Measurements from ENCODE around the gene FCAMR.

DNA sequence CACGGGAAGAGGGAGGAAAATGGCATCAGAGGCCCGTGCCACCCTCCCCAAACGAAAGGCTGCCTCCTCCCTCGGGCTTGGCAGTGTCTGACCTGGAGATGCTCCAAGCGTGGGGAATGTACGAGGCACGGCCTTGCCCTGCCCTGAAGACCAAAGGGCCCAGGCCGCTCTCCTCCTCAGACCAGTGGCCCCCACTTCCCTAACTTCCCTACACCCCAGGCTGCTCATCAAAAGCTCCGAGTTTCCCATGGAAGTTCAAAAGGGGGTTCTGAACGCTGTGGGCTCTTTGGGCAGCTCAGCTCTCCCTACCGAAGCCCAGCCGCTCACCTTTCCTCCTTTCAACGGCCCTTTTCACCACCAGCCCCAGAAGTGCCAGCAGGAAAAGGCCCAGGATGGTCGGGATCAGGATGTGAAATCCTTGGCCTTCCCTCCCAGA lies 60.4 kb downstream of the FCAMR start:
- TF ChIP-seq EZH2 (IDR thresholded peaks at IDR 0.05; ENCODE audit: borderline replicate concordance, low read depth, low read length, poor library complexity, severe bottlenecking) = no peak
- TF ChIP-seq, protein P1, sequence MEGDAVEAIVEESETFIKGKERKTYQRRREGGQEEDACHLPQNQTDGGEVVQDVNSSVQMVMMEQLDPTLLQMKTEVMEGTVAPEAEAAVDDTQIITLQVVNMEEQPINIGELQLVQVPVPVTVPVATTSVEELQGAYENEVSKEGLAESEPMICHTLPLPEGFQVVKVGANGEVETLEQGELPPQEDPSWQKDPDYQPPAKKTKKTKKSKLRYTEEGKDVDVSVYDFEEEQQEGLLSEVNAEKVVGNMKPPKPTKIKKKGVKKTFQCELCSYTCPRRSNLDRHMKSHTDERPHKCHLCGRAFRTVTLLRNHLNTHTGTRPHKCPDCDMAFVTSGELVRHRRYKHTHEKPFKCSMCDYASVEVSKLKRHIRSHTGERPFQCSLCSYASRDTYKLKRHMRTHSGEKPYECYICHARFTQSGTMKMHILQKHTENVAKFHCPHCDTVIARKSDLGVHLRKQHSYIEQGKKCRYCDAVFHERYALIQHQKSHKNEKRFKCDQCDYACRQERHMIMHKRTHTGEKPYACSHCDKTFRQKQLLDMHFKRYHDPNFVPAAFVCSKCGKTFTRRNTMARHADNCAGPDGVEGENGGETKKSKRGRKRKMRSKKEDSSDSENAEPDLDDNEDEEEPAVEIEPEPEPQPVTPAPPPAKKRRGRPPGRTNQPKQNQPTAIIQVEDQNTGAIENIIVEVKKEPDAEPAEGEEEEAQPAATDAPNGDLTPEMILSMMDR (conservative IDR thresholded peaks at IDR 0.05; ENCODE audit: low read depth, low read length) = no peak

Data from A673 (cell line).